ENCODE measurements around the gene GCN1. TPM values are rescaled to one million over a fixed set of nuclear protein-coding genes. Genes with fewer than 3 reads are reported as not detected.
A peak's percentile ranks its signal among the peaks of the same experiment; 100 is the strongest.

GCN1 gene
- total RNA-seq, 1 donor from 2014 or later, result 62.4 TPM

- FAIRE-seq, result no peak
- DNase-seq (ENCODE audit: low spot score in 2 of 2), result no peak
Measured at GRCh38 chr12:120121766-120122293, 72.7 kb downstream of the GCN1 start.

- FAIRE-seq, result no peak
- no peak for DNase-seq (ENCODE audit: low spot score in 2 of 2)
Measured at GRCh38 chr12:120121343-120121742, 73.2 kb downstream of the GCN1 start.

GRCh38 chr12:120119271-120119973 is 75.1 kb downstream of the GCN1 start:
- FAIRE-seq (no peak), DNase-seq (ENCODE audit: low spot score in 2 of 2) (no peak)

DNA sequence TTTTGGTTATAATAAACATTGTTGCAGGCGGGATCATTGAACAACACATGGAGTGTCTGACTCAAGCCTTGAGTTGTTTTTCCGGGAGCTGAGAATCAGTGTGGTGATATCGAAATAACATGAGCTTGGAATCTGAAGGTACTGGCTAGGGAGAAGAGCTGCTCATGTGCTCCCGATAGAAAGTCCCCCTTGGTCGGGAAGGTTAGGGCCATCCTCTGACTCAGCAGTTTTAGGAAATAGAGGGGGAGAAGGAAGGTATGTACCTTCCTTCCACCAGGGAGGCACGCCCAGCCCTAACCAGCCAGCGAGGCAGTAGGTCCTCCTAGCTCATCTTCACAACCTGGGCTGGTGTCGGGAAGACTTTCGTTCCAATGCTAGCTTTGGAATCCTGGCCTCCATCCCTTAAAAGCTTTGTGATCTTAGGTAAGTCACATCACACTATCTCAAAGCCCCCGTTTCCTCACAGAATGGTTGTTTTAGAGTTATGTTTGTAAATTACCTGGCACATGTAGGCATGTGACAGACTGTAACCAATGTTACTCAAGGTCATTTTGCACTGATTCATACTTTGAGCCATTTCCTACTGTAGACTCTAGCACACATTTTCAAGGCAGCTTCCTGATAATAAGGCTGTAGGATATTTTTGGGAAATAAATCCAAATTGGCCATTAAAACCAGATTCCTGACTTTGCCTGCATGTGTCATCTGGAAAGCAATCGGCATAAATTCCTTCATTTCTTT is 76.0 kb downstream of the GCN1 start:
- no peak for FAIRE-seq
- no peak for DNase-seq (ENCODE audit: low spot score in 2 of 2)

GRCh38 chr12:120117961-120118320 is 76.6 kb downstream of the GCN1 start:
- no peak for FAIRE-seq

GRCh38 chr12:120116792-120117651 is 77.5 kb downstream of the GCN1 start:
- FAIRE-seq, result no peak

More at GRCh38 chr12:120117961-120118320, 76.6 kb downstream of the GCN1 start:
- no peak for DNase-seq (ENCODE audit: low spot score in 2 of 2)

DNA sequence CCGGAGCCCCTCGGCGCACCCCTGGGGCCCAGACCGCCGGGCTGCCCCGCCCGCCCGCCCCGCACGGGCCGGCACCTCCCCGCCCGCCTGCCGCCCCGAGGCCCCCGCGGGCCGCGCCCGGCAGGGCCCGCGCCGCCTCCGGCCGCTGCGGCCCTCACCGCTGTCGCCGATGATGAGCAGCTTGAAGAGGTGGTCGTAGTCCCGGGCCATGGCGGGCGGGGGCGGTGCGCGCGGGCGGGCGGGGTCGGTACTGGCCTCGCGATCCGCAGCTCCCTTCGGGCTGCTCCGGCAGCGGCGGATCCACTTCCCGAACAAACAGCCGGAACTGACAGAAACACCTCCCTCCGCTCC is 78.1 kb downstream of the GCN1 start, which contains the start of gene RAB35:
RAB35 (minus strand) TSS at position 313 of the 351 bp plus-strand sequence; CDS start at position 210, 103 bp downstream.
- no peak for DNase-seq (ENCODE audit: low spot score in 2 of 2)
- no peak for FAIRE-seq

More at GRCh38 chr12:120116792-120117651, 77.5 kb downstream of the GCN1 start:
- peak; percentile 98 to 100 for DNase-seq (ENCODE audit: low spot score in 2 of 2)

GRCh38 chr12:120115692-120116440 is 78.6 kb downstream of the GCN1 start:
- no peak for FAIRE-seq
- DNase-seq (ENCODE audit: low spot score in 2 of 2), result no peak

DNA sequence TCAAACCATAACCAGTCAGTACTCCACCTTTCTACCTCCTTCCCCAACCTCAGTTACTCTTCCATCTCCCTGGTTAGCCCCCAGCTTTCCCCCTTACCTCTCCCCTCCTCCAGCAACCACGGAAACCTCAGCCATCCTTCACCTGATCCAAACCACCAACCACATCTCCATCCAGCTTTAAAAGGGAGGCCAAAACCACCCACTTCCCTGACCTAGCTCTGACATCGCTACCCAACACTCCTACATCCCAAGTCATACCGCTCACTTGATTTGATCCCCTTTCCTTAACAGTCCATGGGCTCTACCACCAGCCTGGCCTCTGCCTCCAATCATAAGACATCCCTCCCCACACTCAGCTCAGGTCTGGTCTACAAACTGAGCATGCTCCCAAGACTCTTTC is 79.4 kb downstream of the GCN1 start:
- DNase-seq (ENCODE audit: low spot score in 2 of 2) (no peak), FAIRE-seq (no peak)

DNA sequence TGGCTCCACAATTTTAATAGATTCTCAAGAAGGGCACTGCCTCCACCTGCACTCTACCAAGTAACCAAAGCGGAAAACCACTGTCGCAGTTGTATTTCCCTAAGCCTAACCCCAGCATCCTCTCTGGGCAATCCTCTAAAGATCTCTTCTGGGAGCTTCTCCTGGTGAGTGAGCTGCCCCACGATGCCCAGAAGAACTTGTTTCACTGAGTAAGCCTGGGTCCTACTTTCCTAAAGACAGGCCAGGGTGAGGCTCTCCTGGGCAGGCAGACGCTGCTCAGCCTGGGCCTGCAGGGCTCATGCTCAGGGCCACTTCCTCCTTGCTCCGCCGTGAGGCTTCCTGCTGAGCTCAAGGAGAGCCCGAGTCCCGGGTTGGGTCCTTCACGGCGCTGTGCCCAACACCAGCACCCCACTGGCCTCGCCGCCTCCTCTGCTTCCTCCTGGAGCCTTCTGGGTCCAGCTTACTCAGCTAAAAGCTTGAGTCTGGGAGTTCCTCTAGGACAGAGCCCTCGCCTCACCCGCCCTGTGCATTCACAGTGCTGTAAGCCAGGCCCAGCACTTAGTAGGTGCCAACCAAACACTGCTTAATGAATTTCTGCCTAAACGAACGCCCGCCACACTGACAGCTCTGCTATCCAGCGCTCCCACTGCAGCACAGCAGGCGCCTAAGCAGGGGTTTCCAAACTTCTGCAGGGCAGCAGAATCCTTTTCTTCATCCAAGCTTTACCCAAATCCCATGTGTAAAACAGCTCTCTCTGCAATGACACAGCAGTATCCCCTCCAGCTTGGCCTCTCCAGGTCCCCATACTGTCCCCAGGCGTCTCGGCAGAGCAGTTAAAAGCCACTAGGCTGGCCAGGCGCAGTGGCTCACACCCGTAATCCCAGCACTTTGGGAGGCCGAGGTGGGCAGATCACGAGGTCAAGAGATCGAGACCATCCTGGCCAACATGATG is 83.7 kb downstream of the GCN1 start:
- FAIRE-seq, result no peak
- no peak for DNase-seq (ENCODE audit: low spot score in 2 of 2)

- DNase-seq (ENCODE audit: low spot score in 2 of 2) (no peak), FAIRE-seq (no peak)
Measured at GRCh38 chr12:120109570-120110267, 84.8 kb downstream of the GCN1 start.

DNA sequence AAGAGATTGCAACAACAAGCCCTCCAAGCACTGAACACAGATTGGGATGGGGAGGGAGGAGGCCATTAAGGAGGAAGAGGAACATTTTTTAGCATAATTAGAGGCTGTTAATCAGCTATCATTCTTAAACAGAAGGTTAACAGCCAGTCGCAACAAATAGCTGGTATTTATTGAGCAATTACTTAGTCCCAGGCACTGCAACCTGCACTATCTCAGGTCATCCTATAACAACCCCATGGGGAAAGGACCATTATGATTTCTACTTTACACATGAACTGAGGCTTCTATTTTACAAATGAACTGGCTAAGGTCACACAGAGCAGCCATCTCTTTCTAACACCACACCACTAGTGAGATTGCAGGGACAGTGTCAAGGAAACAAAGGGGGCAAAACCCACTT is 88.4 kb downstream of the GCN1 start:
- DNase-seq (ENCODE audit: low spot score in 2 of 2), result no peak
- FAIRE-seq, result no peak

DNA sequence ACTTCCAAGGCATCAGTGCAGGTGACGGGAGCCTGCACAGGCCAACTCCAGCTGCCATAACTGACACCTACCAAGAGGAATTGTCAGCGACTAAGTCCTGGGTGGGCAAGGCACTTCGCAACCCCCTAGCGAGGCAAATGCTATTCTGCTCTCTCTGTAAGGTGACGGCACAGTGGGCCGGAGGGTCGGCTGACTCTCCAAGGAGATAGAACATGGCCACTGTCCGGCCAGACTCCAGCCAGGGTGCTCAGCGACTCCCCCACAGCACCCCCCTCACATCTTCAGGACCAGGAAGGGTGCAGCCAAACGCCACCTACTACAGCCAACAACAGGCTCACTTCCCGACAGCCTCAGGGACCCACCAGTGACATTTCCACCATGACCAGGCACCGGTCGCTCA is 91.1 kb downstream of the GCN1 start:
- FAIRE-seq, result no peak

DNA sequence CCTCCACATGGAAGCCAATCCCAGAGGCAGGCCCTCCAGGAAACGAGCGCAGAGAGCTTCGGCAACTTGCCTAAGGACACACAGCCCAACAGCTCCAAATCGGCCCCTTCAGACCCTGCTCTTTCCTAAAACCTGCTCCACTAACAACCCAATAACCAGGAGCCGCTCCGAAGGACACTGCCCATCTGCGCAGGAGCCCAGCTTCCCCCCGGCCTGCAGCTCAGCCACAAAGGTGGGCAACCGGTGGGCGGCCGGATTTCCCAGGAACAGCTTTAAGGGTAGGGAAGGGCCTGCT is 91.5 kb downstream of the GCN1 start:
- DNase-seq (ENCODE audit: low spot score in 2 of 2) (no peak), FAIRE-seq (no peak)

More for the DNA sequence above, 91.1 kb downstream of the GCN1 start:
- no peak for DNase-seq (ENCODE audit: low spot score in 2 of 2)

DNA sequence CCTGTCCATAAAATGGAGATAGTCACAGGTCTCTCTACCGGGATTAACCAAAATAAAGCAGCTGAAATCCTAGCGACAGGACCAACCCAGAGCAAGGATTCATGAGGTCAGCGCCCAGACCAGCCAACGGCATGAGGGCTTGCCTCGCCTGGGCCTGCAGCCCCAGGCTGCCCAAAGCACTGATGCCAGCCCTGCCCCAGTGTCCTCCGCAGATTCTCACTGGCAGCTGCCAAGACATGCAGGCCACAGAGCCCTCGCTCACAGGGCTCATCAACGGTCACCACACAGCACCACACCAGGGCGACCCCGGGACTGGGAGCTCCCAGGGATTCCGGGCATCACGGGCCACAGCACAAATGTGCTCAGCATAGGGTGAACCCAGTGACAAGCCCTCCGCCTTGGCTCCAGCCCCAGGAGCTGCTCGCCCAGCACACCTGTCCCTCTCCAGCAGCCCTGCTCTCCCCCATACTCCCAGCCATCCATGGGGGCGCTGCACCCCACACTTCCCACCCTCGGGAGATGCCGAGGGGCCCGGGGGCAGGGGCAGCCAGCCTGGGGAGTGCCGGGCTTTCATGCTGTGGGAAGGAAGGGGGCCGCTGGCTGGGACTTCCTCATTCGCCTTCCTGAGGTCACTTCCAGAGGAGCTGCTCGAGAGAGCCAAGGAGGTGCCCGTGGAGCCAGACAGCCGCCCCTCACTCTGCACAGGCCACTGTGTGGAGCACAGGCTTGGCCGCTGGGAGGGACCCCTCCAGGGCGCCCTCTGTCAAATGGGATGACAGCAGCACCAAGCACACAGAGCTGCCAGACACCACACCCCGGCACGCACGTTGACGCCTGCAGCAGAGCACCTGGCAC is 92.1 kb downstream of the GCN1 start:
- DNase-seq (ENCODE audit: low spot score in 2 of 2), result no peak

GRCh38 chr12:120101617-120102016 is 92.9 kb downstream of the GCN1 start:
- no peak for FAIRE-seq
- DNase-seq (ENCODE audit: low spot score in 2 of 2), result no peak

More for the DNA sequence above, 92.1 kb downstream of the GCN1 start:
- no peak for FAIRE-seq

- DNase-seq (ENCODE audit: low spot score in 2 of 2), result no peak
- FAIRE-seq, result no peak
Measured at GRCh38 chr12:120101182-120101581, 93.3 kb downstream of the GCN1 start.

- FAIRE-seq (no peak), DNase-seq (ENCODE audit: low spot score in 2 of 2) (peak; percentile 60 to 76)
Measured at GRCh38 chr12:120100630-120101029, 93.9 kb downstream of the GCN1 start.
